Stomach (tissue), 9 donors: ENCODE measurements around the gene TLR5. TPM values are rescaled to one million over a fixed set of nuclear protein-coding genes. Genes with fewer than 3 reads are reported as not detected.

Experiments
- DNase-seq, 2 donors: peaks; one replicate each; pipeline versions ENCODE4 v3.0.0 to v3.0.0-alpha.2; 2013 to 2019
- H3K27ac ChIP-seq, 5 donors: fragments of 200-600 bp in 4 of 5; sonication (generic) in 4 of 5; one replicate each; pipeline ENCODE4 v1.5.1; 2013 to 2019; ENCODE audit warnings: mild to moderate bottlenecking in 1 of 5, moderate library complexity in 1 of 5
- H3K27me3 ChIP-seq, 3 donors: fragments of 200-600 bp; sonication (generic); one replicate each; pipeline ENCODE4 v1.5.1; 2017 to 2019; ENCODE audit warnings: mixed run types in 1 of 3
- H3K36me3 ChIP-seq, 4 donors: fragments of 200-600 bp; sonication (generic); 1 replicate in 3 of 4; 2 replicates in 1 of 4; pipeline ENCODE4 v1.5.1; 2016 to 2019
- H3K4me1 ChIP-seq, 4 donors: fragments of 200-600 bp; sonication (generic); one replicate each; pipeline ENCODE4 v1.5.1; 2016 to 2019
- H3K4me3 ChIP-seq, 4 donors: fragments of 200-600 bp; sonication (generic) in 3 of 4; one replicate each; pipeline ENCODE4 v1.5.1; 2016 to 2019; ENCODE audit warnings: mild to moderate bottlenecking in 1 of 4
- H3K9me3 ChIP-seq, 4 donors: fragments of 200-600 bp; sonication (generic); one replicate each; pipeline ENCODE4 v1.5.1; 2016 to 2019
- CTCF ChIP-seq, 7 experiments: fragments of 450-650 bp in 4 of 7; fragments of 200-600 bp in 3 of 7; sonication (generic) in 3 of 7; IDR thresholded peaks; one replicate each; pipeline ENCODE4 v1.5.1; 2016 to 2019; ENCODE audit warnings: antibody characterized with exemption in 7 of 7, control low read depth in 2 of 7, mild to moderate bottlenecking in 1 of 7
- EP300 ChIP-seq: sonication (generic); formaldehyde crosslinking; IDR thresholded peaks from one replicate; pipeline ENCODE4 v1.6.1; 2017; ENCODE audit warnings: antibody characterized with exemption
- POLR2A ChIP-seq, 4 donors: fragments of 450-650 bp; IDR thresholded peaks; one replicate each; pipeline ENCODE4 v1.6.1; 2016; ENCODE audit warnings: antibody characterized with exemption in 4 of 4, control low read depth in 2 of 4, mild to moderate bottlenecking in 1 of 4, moderate library complexity in 1 of 4
- POLR2AphosphoS5 ChIP-seq, 3 donors: sonication (generic); formaldehyde crosslinking; IDR thresholded peaks; one replicate each; pipeline ENCODE4 v1.6.1; 2016; ENCODE audit warnings: antibody characterized with exemption in 3 of 3
- WGBS, 5 donors: extraction: QIAGEN DNeasy Blood & Tissue Kit in 3 of 5; methylation state at CpG; one replicate each; pipeline versions ENCODE4 v1.1.5 to v1.1.7; 2013 to 2018; 5-methylcytosine and 5-hydroxymethylcytosine counted together
- intact Hi-C: fragments of 100-400 bp; cut with DNase I; formaldehyde crosslinking; loops from one replicate; pipeline ENCODE4 v1.15.1; 2023; ENCODE audit warnings: low total_unique reads
- polyA plus RNA-seq, 3 donors: library from polyadenylated mRNA; stranded (reverse); fragments of 200-250 nt; gene quantifications; one replicate each; pipeline ENCODE4 v1.2.3, GENCODE V29; 2013
- total RNA-seq, 5 donors: library from RNA; depleted of rRNA; stranded (reverse); fragments of >200 nt; gene quantifications; one replicate each; pipeline versions ENCODE4 v1.1.0 to v1.2.3, GENCODE V29; 2014 to 2016
- donor health status: healthy with polysubstance abuse.
- donor health status: Bipolar disorder and iron deficiency.
- donor health status: healthy.

The TLR5 gene
- total and polyA plus RNA-seq, 8 donors: 0.46 to 25.9 (median 4.0) TPM; not detected in 1

GRCh38 chr1:223188618-223189356, 45.7 kb upstream of the TLR5 start:
- H3K36me3 ChIP-seq: no peaks in the 10 kb centered on the region
- H3K27me3 ChIP-seq: no peaks in the 10 kb centered on the region
- no peaks in the 10 kb centered on the region for H3K4me1 ChIP-seq
- intact Hi-C loops: no loop called here
- no peak overlapping the region for H3K27ac ChIP-seq
- no peaks in the 10 kb centered on the region for H3K9me3 ChIP-seq
- DNase-seq: no peak
- no peak for TF ChIP-seq CTCF (IDR thresholded peaks at IDR 0.05)
- TF ChIP-seq EP300: no peak
- no peak for TF ChIP-seq POLR2AphosphoS5 (IDR thresholded peaks at IDR 0.05)
- TF ChIP-seq POLR2A (IDR thresholded peaks at IDR 0.05): no peak
- no peak overlapping the region for H3K4me3 ChIP-seq
- 81 to 84% (median 82%) methylated on average over 5 of the region's 5 CpGs for WGBS, 5 donors

- H3K27me3 ChIP-seq: no peaks in the 10 kb centered on the region
- no peak overlapping the region for H3K4me3 ChIP-seq
- WGBS, 5 donors: 75 to 100% (median 96%) methylated on average over 3 of the region's 3 CpGs
- TF ChIP-seq POLR2A (IDR thresholded peaks at IDR 0.05): no peak
- no peak for TF ChIP-seq EP300
- no peak for TF ChIP-seq POLR2AphosphoS5 (IDR thresholded peaks at IDR 0.05)
- no peak for TF ChIP-seq CTCF (IDR thresholded peaks at IDR 0.05)
- H3K27ac ChIP-seq: no peak overlapping the region
- no peaks in the 10 kb centered on the region for H3K9me3 ChIP-seq
- H3K36me3 ChIP-seq: no peaks in the 10 kb centered on the region
- H3K4me1 ChIP-seq: no peaks in the 10 kb centered on the region
- intact Hi-C loops: no loop called here
- no peak for DNase-seq
Observed at GRCh38 chr1:223186800-223187199, 43.8 kb upstream of the TLR5 start.

DNA sequence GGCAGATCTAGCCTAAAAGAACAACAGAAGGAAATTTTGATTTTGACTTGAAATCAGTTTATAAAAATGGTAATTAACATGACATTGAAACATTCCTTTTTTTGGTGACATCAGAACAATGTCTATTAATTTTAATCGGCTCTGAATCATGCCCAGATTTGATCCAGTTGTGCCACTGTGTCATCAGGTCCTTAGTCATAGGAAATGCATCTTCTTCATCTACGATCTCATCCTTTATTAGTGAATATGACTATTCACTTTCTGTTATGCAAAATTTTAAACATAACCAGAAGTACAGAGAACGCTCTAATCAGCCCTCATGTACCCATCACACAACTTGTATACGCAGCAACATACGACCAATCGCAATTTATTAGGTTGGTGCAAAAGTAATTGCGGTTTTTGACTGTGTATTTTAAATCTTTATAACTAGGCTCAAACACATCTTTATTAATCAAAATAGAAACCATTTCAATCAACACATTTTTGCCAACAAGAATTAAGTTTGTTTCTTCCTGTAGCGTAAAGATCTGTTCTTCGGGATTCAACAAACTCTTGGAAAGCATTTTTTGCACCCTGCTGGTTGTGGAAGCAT, 40.3 kb upstream of the TLR5 start:
- H3K4me1 ChIP-seq: peaks cover 6 to 31% (median 11%) of the 10 kb centered on the region in 4 donors
- intact Hi-C loops: no loop called here
- no peak overlapping the region for H3K27ac ChIP-seq
- H3K4me3 ChIP-seq: no peak overlapping the region
- no peak for TF ChIP-seq CTCF (IDR thresholded peaks at IDR 0.05)
- TF ChIP-seq POLR2A (IDR thresholded peaks at IDR 0.05): no peak
- TF ChIP-seq EP300: no peak
- no peak for TF ChIP-seq POLR2AphosphoS5 (IDR thresholded peaks at IDR 0.05)
- H3K9me3 ChIP-seq: no peaks in the 10 kb centered on the region
- H3K36me3 ChIP-seq: no peaks in the 10 kb centered on the region
- DNase-seq: no peak
- WGBS, 5 donors: 89 to 96% (median 94%) methylated on average over 9 of the region's 9 CpGs
- no peaks in the 10 kb centered on the region for H3K27me3 ChIP-seq

DNA sequence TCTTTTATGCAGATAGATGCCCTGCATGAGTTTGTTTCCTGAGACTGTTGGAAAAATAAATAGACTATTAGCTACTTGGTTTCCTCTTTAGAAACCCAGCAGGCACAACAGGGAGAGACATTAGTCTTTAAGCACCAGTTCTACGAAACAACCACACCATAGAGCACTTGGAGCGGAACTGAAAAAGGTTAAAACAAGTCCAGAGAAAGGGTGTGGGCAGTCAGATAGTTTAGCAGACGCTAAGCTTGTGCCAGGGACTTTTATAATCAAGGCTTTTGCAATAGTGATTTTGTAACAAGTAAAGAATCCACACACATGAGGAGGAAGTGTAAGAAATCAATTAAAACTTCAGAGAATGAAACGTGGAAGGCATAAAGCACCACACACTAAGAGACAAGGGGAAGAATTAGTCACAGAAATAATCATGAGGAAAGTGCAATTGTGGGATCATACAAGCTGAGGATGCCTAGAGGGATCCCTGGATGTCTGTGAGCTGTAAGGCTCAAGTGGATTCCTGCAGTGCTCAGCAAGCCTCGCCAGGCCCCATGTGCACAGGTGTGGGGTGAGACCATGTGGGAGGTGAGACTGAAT, 37.8 kb upstream of the TLR5 start:
- Histone ChIP-seq H3K4me1 (peaks cover 6 to 40% (median 18%) of the 10 kb centered on the region in 4 donors), H3K27me3 (no peaks in the 10 kb centered on the region), H3K27ac (peak overlapping the region in 4 of 5 donors; percentile 34 to 72 (median 50)), H3K36me3 (no peaks in the 10 kb centered on the region), H3K9me3 (no peaks in the 10 kb centered on the region), H3K4me3 (no peak overlapping the region)
- WGBS, 5 donors: 18 to 36% (median 29%) methylated on average over 5 of the region's 5 CpGs
- DNase-seq: peak in 1 of 2 donors; percentile 71
- TF ChIP-seq POLR2AphosphoS5 (IDR thresholded peaks at IDR 0.05) (peak in 1 of 3 donors; percentile 21), POLR2A (IDR thresholded peaks at IDR 0.05) (no peak)
- intact Hi-C loops: no loop called here
